Loucy (cell line): ENCODE results near the gene JTB.
A peak's percentile ranks its signal among the peaks of the same experiment; 100 is the strongest.
"Not testable (repeated sequence)": the region's sequence is repeated elsewhere in the genome, so short reads cannot be mapped to it uniquely, and the experiment has no call there.

Source experiments
- H2AFZ ChIP-seq: fragments of 200-600 bp; sonication (generic); 2 replicates; pipeline ENCODE4 v1.6.0; 2016; ENCODE audit warnings: antibody characterized with exemption, mild to moderate bottlenecking, low read length, moderate library complexity
- H3F3A ChIP-seq: fragments of 200-600 bp; 2 replicates; pipeline ENCODE4 v1.6.0; 2016; ENCODE audit warnings: antibody characterized with exemption, low read depth, mild to moderate bottlenecking
- H3K27me3 ChIP-seq: fragments of 200-600 bp; sonication (generic); 2 replicates; pipeline ENCODE4 v1.6.1; 2014; ENCODE audit warnings: low read length, mild to moderate bottlenecking; ENCODE audit not compliant: insufficient read depth, poor library complexity, severe bottlenecking
- H3K36me3 ChIP-seq: fragments of 200-600 bp; sonication (generic); 2 replicates; pipeline ENCODE4 v1.6.1; 2016; ENCODE audit warnings: low read length; ENCODE audit not compliant: insufficient read depth
- H3K4me1 ChIP-seq: fragments of 200-600 bp; sonication (generic); 2 replicates; pipeline ENCODE4 v1.5.1; 2014; ENCODE audit warnings: low read length, mild to moderate bottlenecking; ENCODE audit not compliant: insufficient read depth, poor library complexity, severe bottlenecking
- H3K4me2 ChIP-seq: fragments of 200-600 bp; sonication (generic); 2 replicates; pipeline ENCODE4 v1.6.0; 2014; ENCODE audit warnings: antibody characterized with exemption, low read length, low read depth, mild to moderate bottlenecking; ENCODE audit not compliant: poor library complexity, severe bottlenecking
- H3K4me3 ChIP-seq: fragments of 200-600 bp; sonication (generic); 2 replicates; pipeline ENCODE4 v1.5.1; 2014; ENCODE audit warnings: low read length, mild to moderate bottlenecking, mixed read lengths; ENCODE audit not compliant: poor library complexity, severe bottlenecking
- H3K79me2 ChIP-seq: fragments of 200-600 bp; sonication (generic); 2 replicates; pipeline ENCODE4 v1.6.1; 2014; ENCODE audit warnings: low read length; ENCODE audit not compliant: insufficient read depth
- H3K9ac ChIP-seq: fragments of 200-600 bp; sonication (generic); 2 replicates; pipeline ENCODE4 v1.6.0; 2014; ENCODE audit warnings: mild to moderate bottlenecking, low read depth, low read length, moderate library complexity; ENCODE audit not compliant: poor library complexity, severe bottlenecking
- H3K9me2 ChIP-seq: fragments of 200-600 bp; sonication (generic); replicated peaks from 2 replicates; pipeline ENCODE4 v1.6.1; 2016; ENCODE audit warnings: low read depth, low read length, mixed read lengths
- H3K9me3 ChIP-seq: fragments of 200-600 bp; sonication (generic); 2 replicates; pipeline ENCODE4 v1.6.1; 2014; ENCODE audit warnings: mild to moderate bottlenecking, antibody characterized with exemption, low read length, low read depth; ENCODE audit not compliant: insufficient read depth
- H4K20me1 ChIP-seq: fragments of 200-600 bp; sonication (generic); 2 replicates; pipeline ENCODE4 v1.6.0; 2014; ENCODE audit warnings: antibody characterized with exemption, low read length, mild to moderate bottlenecking; ENCODE audit not compliant: insufficient read depth, poor library complexity, severe bottlenecking
- CTCF ChIP-seq: fragments of 200-600 bp; sonication (generic); conservative IDR thresholded peaks from 2 replicates; pipeline ENCODE4 v1.5.1; 2014; ENCODE audit warnings: mild to moderate bottlenecking, antibody characterized with exemption, low read length
- EZH2phosphoT487 ChIP-seq: fragments of 200-600 bp; IDR thresholded peaks from 2 replicates; pipeline ENCODE4 v1.6.1; 2018; ENCODE audit warnings: antibody characterized with exemption, mild to moderate bottlenecking, moderate library complexity, borderline replicate concordance

The JTB gene

GRCh38 chr1:153984123-153984894, 6.8 kb upstream of the JTB start:
- H3K4me2 ChIP-seq = peak overlapping the region; percentile 96
- H3F3A ChIP-seq = 0 out of 2 replicates have a peak, but pooled peaks cover 3% of the 10 kb centered on the region
- H3K9ac ChIP-seq = peak overlapping the region; percentile 78
- peaks cover 14% of the 10 kb centered on the region for H3K4me1 ChIP-seq
- no peaks in the 10 kb centered on the region for H3K79me2 ChIP-seq
- no peak overlapping the region for H2AFZ ChIP-seq
- no peaks in the 10 kb centered on the region for H3K9me2 ChIP-seq
- no peak for TF ChIP-seq EZH2phosphoT487
- no peak for TF ChIP-seq CTCF
- no peaks in the 10 kb centered on the region for H3K27me3 ChIP-seq
- no peaks in the 10 kb centered on the region for H3K9me3 ChIP-seq
- no peaks in the 10 kb centered on the region for H4K20me1 ChIP-seq
- no peak overlapping the region for H3K4me3 ChIP-seq
- no peaks in the 10 kb centered on the region for H3K36me3 ChIP-seq

- not testable (repeated sequence) for H4K20me1 ChIP-seq, H3K4me3 ChIP-seq, H3K4me2 ChIP-seq, H3K9me3 ChIP-seq, H3K27me3 ChIP-seq, H3F3A ChIP-seq, H3K79me2 ChIP-seq, H3K36me3 ChIP-seq, H3K9me2 ChIP-seq, H3K9ac ChIP-seq, H2AFZ ChIP-seq
- peaks cover 21% of the 10 kb centered on the region for H3K4me1 ChIP-seq
Measured at GRCh38 chr1:153981735-153982134, 4.3 kb upstream of the JTB start.

GRCh38 chr1:153979091-153979490, 1.6 kb upstream of the JTB start:
- H4K20me1 ChIP-seq, H3K27me3 ChIP-seq, H3K9me3 ChIP-seq, H3F3A ChIP-seq, H2AFZ ChIP-seq, H3K9me2 ChIP-seq, H3K9ac ChIP-seq, H3K4me3 ChIP-seq, H3K36me3 ChIP-seq: not testable (repeated sequence)
- Histone ChIP-seq H3K79me2 (peaks cover 31% of the 10 kb centered on the region), H3K4me2 (peak overlapping the region; percentile 78), H3K4me1 (peaks cover 21% of the 10 kb centered on the region)

GRCh38 chr1:153978274-153978909, 918 bp upstream of the JTB start:
- Histone ChIP-seq H2AFZ (peak overlapping the region; percentile 96), H3K9ac (peak overlapping the region; percentile 96), H3K4me1 (peaks cover 21% of the 10 kb centered on the region), H3K79me2 (peaks cover 31% of the 10 kb centered on the region), H3K36me3 (peaks cover 12% of the 10 kb centered on the region; the same call in 1 of the 2 replicates), H4K20me1 (peaks cover 8% of the 10 kb centered on the region), H3K9me3 (no peaks in the 10 kb centered on the region), H3K4me3 (peak overlapping the region; percentile 98), H3K27me3 (no peaks in the 10 kb centered on the region), H3K4me2 (peak overlapping the region; percentile 78), H3F3A (no peaks in the 10 kb centered on the region), H3K9me2 (no peaks in the 10 kb centered on the region)
- TF ChIP-seq EZH2phosphoT487 (no peak), CTCF (no peak)
